Gastroesophageal sphincter (tissue), 3 donors: Measurements from ENCODE around the gene POFUT2.

Source experiments
- CTCF ChIP-seq, 4 experiments: fragments of 200-600 bp in 2 of 4; fragments of 450-650 bp in 2 of 4; sonication (generic) in 1 of 4; IDR thresholded peaks; one replicate each; pipeline ENCODE4 v1.5.1; 2017 to 2019; ENCODE audit warnings: antibody characterized with exemption in 4 of 4, mild to moderate bottlenecking in 2 of 4, moderate library complexity in 2 of 4
- POLR2A ChIP-seq, 2 donors: fragments of 450-650 bp; IDR thresholded peaks; one replicate each; pipeline ENCODE4 v1.6.1; 2017; ENCODE audit warnings: antibody characterized with exemption in 2 of 2, mild to moderate bottlenecking in 2 of 2, moderate library complexity in 1 of 2

- no peak for TF ChIP-seq POLR2A (IDR thresholded peaks at IDR 0.05)
- TF ChIP-seq CTCF (IDR thresholded peaks at IDR 0.05): no peak
Measured at GRCh38 chr21:45320261-45321025, 32.7 kb upstream of the POFUT2 start.
